ENCODE results near the gene RASSF8. TPM values are rescaled to one million over a fixed set of nuclear protein-coding genes. Genes with fewer than 3 reads are reported as not detected.

The RASSF8 gene
- total RNA-seq, 1 donor from 2014 or later: 29.6 TPM

DNA sequence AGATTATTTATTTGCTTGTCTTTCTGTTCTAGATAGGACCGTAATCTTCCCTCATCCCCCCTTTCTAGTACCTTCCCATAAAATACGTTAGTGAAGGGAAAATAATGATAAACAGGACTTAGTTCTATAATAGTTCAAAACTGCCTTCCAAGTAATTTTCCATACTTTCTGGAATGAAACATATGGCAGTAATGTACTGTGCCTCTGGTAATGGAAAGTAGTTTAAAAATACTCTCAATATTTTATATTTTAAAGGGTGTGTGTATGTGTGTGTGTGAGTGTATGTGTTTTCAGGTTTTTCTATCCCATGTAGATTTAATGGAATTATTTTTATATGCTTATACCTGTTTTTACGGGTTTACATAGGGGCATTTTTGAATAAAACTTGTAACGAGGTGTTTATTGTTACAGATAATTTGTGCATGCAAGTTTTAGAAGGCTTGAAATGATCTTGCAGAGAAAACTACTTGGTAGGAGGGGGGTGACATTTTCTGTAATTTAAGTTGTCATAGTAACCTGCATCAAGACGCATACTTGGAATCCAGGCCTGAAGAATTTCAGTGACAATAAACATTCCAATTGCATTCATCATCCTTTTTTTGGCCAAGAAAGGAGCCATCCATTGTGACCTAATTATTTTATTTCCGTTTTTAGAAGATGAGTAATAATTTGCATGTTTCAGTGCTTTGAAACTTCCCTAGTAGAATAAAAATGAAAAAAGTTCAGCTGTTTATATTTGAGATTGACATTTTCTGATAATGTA is 38.9 kb downstream of the RASSF8 start:
- no peak overlapping the region for H3K4me3 ChIP-seq (ENCODE audit: low read depth, low read length)
- DNase-seq (ENCODE audit: low read depth): peak; percentile 88
- TF ChIP-seq, protein P1, sequence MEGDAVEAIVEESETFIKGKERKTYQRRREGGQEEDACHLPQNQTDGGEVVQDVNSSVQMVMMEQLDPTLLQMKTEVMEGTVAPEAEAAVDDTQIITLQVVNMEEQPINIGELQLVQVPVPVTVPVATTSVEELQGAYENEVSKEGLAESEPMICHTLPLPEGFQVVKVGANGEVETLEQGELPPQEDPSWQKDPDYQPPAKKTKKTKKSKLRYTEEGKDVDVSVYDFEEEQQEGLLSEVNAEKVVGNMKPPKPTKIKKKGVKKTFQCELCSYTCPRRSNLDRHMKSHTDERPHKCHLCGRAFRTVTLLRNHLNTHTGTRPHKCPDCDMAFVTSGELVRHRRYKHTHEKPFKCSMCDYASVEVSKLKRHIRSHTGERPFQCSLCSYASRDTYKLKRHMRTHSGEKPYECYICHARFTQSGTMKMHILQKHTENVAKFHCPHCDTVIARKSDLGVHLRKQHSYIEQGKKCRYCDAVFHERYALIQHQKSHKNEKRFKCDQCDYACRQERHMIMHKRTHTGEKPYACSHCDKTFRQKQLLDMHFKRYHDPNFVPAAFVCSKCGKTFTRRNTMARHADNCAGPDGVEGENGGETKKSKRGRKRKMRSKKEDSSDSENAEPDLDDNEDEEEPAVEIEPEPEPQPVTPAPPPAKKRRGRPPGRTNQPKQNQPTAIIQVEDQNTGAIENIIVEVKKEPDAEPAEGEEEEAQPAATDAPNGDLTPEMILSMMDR (conservative IDR thresholded peaks at IDR 0.05; ENCODE audit: low read depth, low read length): no peak

DNA sequence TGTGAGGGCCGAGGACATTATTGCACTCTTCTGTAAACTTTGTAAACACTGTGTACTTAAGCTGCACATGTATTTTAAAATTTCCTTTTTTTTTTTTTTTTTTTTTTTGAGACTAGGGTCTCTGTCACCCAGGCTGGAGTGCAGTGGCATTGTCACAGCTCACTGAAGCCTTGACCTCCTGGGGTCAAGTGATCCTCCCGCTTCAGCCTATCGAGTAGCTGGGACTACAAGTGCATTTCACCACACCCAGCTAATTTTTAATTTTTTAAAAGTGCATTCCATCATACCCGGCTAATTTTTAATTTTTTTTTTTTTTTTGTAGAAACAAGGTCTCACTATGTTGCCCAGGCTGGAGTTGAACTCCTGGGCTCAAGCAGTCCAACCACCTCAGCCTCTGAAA is 42.4 kb downstream of the RASSF8 start:
- DNase-seq (ENCODE audit: low read depth): no peak
- no peak overlapping the region for H3K4me3 ChIP-seq (ENCODE audit: low read depth, low read length)
- TF ChIP-seq, protein P1 (conservative IDR thresholded peaks at IDR 0.05; ENCODE audit: low read depth, low read length): no peak

DNA sequence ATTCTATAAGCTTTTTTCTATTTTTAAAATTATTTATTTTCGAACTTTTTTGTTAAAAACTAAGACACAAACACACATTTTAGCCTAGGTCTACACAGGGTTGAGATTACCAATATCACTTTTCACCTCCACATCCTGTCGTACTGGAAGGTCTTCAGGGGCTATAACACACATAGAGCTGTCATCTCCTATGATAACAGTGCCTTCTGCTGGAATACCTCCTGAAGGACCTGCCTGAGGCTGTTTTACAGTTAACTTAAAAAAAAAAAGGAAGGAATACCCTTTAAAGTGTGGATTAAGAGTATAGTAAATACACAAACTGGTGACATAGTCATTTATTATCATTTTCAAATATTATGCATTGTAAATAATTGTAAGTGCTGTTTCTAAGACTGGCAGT is 43.0 kb downstream of the RASSF8 start:
- no peak for DNase-seq (ENCODE audit: low read depth)
- TF ChIP-seq, protein P1 (conservative IDR thresholded peaks at IDR 0.05; ENCODE audit: low read depth, low read length): peak; percentile 22
- no peak overlapping the region for H3K4me3 ChIP-seq (ENCODE audit: low read depth, low read length)

DNA sequence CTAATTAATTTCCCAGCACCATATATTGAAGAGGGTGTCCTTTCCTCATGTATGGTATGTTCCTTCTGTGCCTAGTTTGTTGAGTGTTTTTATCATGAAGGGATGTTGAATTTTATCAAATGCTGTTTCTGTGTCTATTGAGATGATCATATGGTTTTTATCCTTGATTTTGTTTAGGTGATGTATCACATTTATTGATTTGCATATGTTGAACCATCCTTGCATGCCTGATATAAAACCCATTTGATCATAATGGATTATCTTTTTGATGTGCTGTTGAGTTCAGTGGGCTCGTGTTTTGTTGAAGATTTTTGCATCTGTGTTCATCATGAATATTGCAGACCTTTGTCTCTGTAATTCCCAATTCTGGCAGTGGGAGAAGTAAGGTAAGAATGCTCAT is 44.6 kb downstream of the RASSF8 start:
- no peak overlapping the region for H3K4me3 ChIP-seq (ENCODE audit: low read depth, low read length)
- no peak for DNase-seq (ENCODE audit: low read depth)
- TF ChIP-seq, protein P1 (conservative IDR thresholded peaks at IDR 0.05; ENCODE audit: low read depth, low read length): no peak

DNA sequence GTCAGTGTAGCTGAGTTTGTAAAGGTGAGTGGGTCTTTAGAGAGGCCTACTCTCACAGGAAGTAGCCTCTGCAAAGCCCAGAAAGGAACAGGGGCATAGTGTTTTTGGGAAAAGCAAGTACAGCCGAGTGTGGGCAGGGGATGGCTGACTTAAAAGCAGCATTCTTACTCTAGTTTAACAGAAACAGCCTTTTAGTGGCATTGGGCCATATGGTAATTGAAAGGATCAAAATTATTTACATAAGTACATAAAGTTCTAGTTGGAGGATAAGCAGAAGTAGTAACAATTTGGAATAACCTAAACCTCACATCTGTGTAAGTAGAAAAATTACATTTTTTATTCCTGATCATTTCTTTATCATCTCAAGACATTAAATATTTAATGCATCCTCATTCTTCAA is 49.1 kb downstream of the RASSF8 start:
- H3K4me3 ChIP-seq (ENCODE audit: low read depth, low read length): no peak overlapping the region
- no peak for DNase-seq (ENCODE audit: low read depth)
- TF ChIP-seq, protein P1 (conservative IDR thresholded peaks at IDR 0.05; ENCODE audit: low read depth, low read length): no peak

DNA sequence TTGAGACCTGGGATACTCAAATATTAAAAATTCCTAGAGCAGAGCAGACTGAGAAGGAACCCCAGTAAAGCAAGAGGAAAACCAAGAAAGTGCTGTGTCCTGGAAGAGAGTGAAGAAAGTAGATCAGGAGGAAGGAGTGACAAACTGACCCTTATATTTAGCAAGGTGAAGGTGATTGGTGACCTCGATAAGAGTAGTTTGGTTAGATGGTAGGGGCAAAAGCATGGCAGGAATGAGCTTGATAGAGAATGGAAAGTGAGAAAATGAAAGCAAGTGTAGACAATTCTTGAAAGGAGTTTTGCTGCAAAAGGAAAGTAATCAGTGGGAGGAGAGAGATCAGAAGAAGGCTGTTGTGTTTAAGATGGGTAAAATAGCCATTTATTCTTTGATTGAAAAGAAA is 51.1 kb downstream of the RASSF8 start:
- TF ChIP-seq, protein P1 (conservative IDR thresholded peaks at IDR 0.05; ENCODE audit: low read depth, low read length): no peak
- H3K4me3 ChIP-seq (ENCODE audit: low read depth, low read length): no peak overlapping the region
- DNase-seq (ENCODE audit: low read depth): no peak

DNA sequence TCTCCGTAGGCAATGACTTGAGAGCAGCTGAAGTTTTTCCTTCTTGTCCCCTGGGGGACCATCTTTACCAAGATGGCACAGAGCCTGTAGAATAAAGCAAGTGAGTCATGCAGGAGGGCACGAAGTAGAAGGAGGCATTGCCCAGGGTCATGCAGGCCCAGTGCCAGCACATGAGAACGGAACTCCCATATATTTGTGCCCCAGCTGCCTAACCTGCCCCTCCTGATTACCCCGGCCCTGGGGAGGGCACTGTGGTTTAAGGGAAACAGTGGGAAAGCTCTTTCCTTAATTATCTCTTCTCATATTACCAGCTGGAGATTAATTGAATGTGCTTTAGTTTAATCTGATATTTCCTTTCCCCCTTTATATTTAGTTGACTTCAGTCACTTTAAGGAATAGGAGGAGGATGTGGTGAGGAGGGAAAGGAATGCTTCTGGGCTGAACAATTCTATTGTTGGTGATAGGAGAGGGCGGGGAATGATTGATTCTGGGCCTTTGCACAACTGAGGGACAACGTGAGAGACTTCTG is 51.9 kb downstream of the RASSF8 start:
- TF ChIP-seq, protein P1 (conservative IDR thresholded peaks at IDR 0.05; ENCODE audit: low read depth, low read length): no peak
- H3K4me3 ChIP-seq (ENCODE audit: low read depth, low read length): no peak overlapping the region
- DNase-seq (ENCODE audit: low read depth): no peak
